HL-60 (cell line): Measurements from ENCODE around the gene AKAP13.

Experiments used
- DNase-seq, 2 experiments: peaks; one replicate each; pipeline ENCODE4 v3.0.0-alpha.2; 2010 to 2020; ENCODE audit warnings: low read depth in 1 of 2, low spot score in 1 of 2
- H3K27ac ChIP-seq: fragments of 250-450 bp; sonication (Bioruptor Pico); replicated peaks from 2 replicates; pipeline ENCODE4 v1.5.1; 2020; ENCODE audit warnings: mild to moderate bottlenecking, moderate library complexity
- H3K27me3 ChIP-seq: fragments of 250-450 bp; sonication (Bioruptor Pico); 2 replicates; pipeline ENCODE4 v1.5.1; 2021; ENCODE audit warnings: mild to moderate bottlenecking, moderate library complexity; ENCODE audit not compliant: insufficient read depth, poor library complexity, severe bottlenecking
- H3K4me3 ChIP-seq: replicated peaks from 2 replicates; pipeline ENCODE4 v1.5.1; 2011; ENCODE audit warnings: mild to moderate bottlenecking, control low read depth, low read length; ENCODE audit not compliant: insufficient read depth
- GABPA ChIP-seq: IDR thresholded peaks from 2 replicates; pipeline ENCODE4 v1.6.1; 2012; ENCODE audit warnings: low read depth
- POLR2AphosphoS5 ChIP-seq: IDR thresholded peaks from 2 replicates; pipeline ENCODE4 v1.6.1; 2012; ENCODE audit warnings: low read depth
- SPI1 ChIP-seq: IDR thresholded peaks from 2 replicates; pipeline ENCODE4 v1.6.1; 2012; ENCODE audit warnings: low read depth, mild to moderate bottlenecking, borderline replicate concordance
- TF ChIP-seq, protein P1 (sequence below): IDR thresholded peaks from one replicate; pipeline ENCODE4 v1.5.1; 2011; ENCODE audit warnings: low read length, control low read depth, inconsistent platforms; ENCODE audit not compliant: insufficient read depth
- TF ChIP-seq, protein P2 (sequence below): IDR thresholded peaks from 2 replicates; pipeline ENCODE4 v1.6.1; 2012; ENCODE audit warnings: low read depth; ENCODE audit not compliant: insufficient replicate concordance

The AKAP13 gene

DNA sequence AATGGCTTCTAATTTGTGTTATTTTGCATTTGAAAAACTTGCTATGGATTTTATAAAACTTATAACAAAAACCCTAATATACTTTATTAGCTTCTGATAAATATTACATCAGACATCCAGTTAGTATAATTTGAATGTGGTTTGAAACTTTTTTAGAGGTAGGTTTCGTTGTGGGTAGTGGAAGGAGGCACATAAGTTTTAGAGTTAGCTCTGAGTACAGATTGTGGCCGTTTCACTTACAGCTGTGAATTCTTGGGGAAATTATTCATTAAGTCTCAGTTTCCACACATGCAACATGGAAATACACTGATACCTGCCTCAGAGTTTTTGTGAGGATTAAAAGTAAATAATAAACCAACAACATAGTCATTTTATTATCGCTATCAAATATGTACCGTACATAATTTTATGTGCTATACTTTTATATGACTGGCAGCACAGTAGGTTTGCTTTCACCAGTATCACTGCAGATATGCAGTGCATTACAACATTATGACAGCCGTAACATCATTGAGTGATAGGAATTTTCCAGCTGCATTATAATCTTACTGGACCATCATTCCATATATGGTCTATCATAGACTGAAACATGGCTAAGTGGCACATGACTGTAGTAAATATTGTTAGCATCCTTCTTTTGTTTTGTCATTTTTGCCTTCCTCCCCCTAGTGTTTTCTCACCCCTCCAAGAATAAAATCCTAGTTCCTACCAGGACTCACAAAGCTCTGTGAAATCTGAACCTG lies 175.6 kb downstream of the AKAP13 start:
- no peak for TF ChIP-seq GABPA
- TF ChIP-seq, protein P1, sequence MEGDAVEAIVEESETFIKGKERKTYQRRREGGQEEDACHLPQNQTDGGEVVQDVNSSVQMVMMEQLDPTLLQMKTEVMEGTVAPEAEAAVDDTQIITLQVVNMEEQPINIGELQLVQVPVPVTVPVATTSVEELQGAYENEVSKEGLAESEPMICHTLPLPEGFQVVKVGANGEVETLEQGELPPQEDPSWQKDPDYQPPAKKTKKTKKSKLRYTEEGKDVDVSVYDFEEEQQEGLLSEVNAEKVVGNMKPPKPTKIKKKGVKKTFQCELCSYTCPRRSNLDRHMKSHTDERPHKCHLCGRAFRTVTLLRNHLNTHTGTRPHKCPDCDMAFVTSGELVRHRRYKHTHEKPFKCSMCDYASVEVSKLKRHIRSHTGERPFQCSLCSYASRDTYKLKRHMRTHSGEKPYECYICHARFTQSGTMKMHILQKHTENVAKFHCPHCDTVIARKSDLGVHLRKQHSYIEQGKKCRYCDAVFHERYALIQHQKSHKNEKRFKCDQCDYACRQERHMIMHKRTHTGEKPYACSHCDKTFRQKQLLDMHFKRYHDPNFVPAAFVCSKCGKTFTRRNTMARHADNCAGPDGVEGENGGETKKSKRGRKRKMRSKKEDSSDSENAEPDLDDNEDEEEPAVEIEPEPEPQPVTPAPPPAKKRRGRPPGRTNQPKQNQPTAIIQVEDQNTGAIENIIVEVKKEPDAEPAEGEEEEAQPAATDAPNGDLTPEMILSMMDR, result no peak
- H3K27ac ChIP-seq, result peak overlapping the region; percentile 66
- DNase-seq, result no peak
- H3K27me3 ChIP-seq, result no peaks in the 10 kb centered on the region
- peak overlapping the region; percentile 36 for H3K4me3 ChIP-seq

DNA sequence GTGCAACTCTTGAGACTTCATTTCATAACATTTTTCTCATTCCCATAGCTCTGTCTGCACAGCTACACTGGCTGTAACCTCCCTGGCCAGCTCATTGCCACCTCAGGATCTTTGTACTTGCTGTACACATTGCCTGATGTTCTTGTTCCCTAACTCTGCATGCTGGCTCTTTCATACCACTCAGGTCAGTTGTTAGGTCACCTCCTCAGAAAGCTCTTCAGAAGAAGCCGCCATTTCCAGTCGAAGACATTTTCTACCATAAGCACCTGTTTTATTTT lies 176.2 kb downstream of the AKAP13 start:
- DNase-seq, result no peak
- TF ChIP-seq SPI1 (no peak), POLR2AphosphoS5 (no peak), GABPA (no peak)
- TF ChIP-seq, protein P2, sequence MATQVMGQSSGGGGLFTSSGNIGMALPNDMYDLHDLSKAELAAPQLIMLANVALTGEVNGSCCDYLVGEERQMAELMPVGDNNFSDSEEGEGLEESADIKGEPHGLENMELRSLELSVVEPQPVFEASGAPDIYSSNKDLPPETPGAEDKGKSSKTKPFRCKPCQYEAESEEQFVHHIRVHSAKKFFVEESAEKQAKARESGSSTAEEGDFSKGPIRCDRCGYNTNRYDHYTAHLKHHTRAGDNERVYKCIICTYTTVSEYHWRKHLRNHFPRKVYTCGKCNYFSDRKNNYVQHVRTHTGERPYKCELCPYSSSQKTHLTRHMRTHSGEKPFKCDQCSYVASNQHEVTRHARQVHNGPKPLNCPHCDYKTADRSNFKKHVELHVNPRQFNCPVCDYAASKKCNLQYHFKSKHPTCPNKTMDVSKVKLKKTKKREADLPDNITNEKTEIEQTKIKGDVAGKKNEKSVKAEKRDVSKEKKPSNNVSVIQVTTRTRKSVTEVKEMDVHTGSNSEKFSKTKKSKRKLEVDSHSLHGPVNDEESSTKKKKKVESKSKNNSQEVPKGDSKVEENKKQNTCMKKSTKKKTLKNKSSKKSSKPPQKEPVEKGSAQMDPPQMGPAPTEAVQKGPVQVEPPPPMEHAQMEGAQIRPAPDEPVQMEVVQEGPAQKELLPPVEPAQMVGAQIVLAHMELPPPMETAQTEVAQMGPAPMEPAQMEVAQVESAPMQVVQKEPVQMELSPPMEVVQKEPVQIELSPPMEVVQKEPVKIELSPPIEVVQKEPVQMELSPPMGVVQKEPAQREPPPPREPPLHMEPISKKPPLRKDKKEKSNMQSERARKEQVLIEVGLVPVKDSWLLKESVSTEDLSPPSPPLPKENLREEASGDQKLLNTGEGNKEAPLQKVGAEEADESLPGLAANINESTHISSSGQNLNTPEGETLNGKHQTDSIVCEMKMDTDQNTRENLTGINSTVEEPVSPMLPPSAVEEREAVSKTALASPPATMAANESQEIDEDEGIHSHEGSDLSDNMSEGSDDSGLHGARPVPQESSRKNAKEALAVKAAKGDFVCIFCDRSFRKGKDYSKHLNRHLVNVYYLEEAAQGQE, result no peak
- TF ChIP-seq, protein P1, result no peak

GRCh38 chr15:85557385-85557784 lies 177.0 kb downstream of the AKAP13 start:
- no peak overlapping the region for H3K27ac ChIP-seq
- no peak for DNase-seq
- H3K4me3 ChIP-seq, result no peak overlapping the region
- H3K27me3 ChIP-seq, result no peaks in the 10 kb centered on the region
- TF ChIP-seq GABPA (no peak), SPI1 (no peak), POLR2AphosphoS5 (no peak)
- TF ChIP-seq, protein P1, result no peak
- TF ChIP-seq, protein P2, result no peak

More for the DNA sequence above, 176.2 kb downstream of the AKAP13 start:
- Histone ChIP-seq H3K27ac (no peak overlapping the region), H3K27me3 (no peaks in the 10 kb centered on the region), H3K4me3 (peak overlapping the region; percentile 36)

- DNase-seq, result no peak
- no peak overlapping the region for H3K27ac ChIP-seq
- no peak for TF ChIP-seq POLR2AphosphoS5
- no peak for TF ChIP-seq SPI1
- TF ChIP-seq, protein P1, result no peak
- TF ChIP-seq, protein P2, result no peak
- no peak for TF ChIP-seq GABPA
- H3K27me3 ChIP-seq, result no peaks in the 10 kb centered on the region
- H3K4me3 ChIP-seq, result no peak overlapping the region
Observed at GRCh38 chr15:85558848-85559247, 178.4 kb downstream of the AKAP13 start.
